HG03520 (cell line): ENCODE measurements around the gene KCNB1.
"Not testable (repeated sequence)": the region's sequence is repeated elsewhere in the genome, so short reads cannot be mapped to it uniquely, and the experiment has no call there.

Experiments
- ATAC-seq: cut with Tn5 transposase; IDR thresholded peaks from one replicate; pipeline ENCODE4 v1.9.1; 2021; ENCODE audit warnings: mild to moderate bottlenecking, moderate library complexity; ENCODE audit not compliant: unreplicated experiment

KCNB1 gene

GRCh38 chr20:49330701-49331615 is 151.5 kb downstream of the KCNB1 start:
- no peak for ATAC-seq

- ATAC-seq, result no peak
Observed at GRCh38 chr20:49328790-49329189, 153.7 kb downstream of the KCNB1 start.

- no peak for ATAC-seq
Observed at GRCh38 chr20:49326026-49326425, 156.4 kb downstream of the KCNB1 start.

GRCh38 chr20:49324306-49324705 is 158.2 kb downstream of the KCNB1 start:
- ATAC-seq, result no peak

GRCh38 chr20:49323622-49324238 is 158.7 kb downstream of the KCNB1 start:
- ATAC-seq, result no peak

- no peak for ATAC-seq
Observed at GRCh38 chr20:49320460-49320859, 162.0 kb downstream of the KCNB1 start.

- ATAC-seq, result no peak
Observed at GRCh38 chr20:49319208-49319809, 163.2 kb downstream of the KCNB1 start.

GRCh38 chr20:49318430-49319207 is 163.8 kb downstream of the KCNB1 start:
- no peak for ATAC-seq

- ATAC-seq, result no peak
Observed at GRCh38 chr20:49318091-49318429, 164.4 kb downstream of the KCNB1 start.

GRCh38 chr20:49316704-49317103 is 165.8 kb downstream of the KCNB1 start:
- ATAC-seq, result no peak

GRCh38 chr20:49315580-49315979 is 166.9 kb downstream of the KCNB1 start:
- ATAC-seq, result no peak

- not testable (repeated sequence) for ATAC-seq
Observed at GRCh38 chr20:49314052-49314451, 168.4 kb downstream of the KCNB1 start.
